ENCODE results near the gene ATXN7L1.

DNA sequence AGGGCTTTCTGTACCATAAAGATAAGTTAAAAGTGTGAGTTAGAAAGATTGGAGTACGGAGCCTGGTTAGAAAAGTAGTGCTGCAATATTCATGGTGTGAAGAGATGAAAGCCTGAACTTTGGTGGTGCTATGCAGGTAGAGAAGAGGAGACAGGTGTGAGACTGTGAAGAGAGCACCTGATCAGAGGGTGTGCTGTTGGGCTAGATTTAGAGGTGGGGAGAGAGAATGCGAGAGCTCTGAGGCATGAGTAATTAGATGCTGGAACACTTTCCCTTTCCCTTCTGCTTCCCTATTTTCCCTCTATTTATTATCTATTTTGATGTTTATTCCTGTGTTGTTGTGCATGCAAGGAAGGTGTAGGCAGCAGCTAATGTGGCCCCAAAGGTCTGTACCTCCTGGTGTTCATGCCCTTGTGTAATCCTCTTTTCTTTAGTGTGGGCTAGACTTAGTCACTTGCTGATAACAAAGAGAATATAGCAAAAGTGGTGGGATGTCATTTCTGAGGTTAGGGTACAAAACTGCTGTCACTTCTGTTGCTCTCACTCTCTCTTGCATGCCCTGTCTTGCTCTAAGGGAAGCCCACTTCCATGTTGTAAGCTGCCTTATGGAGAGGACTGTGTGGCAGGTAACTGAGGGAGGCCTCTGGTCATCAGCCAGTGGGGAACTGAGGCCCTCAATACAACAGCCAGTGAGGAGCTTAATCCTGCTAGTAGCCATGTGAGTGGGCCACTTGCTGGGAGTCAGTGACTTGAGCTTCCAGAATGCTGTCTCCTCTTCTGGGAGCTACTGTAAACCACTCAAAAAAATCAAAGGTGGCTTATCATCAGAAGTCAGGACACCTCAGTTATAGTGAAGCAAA lies 2.6 kb upstream of the ATXN7L1 start:
- TF ChIP-seq TAF1 (IDR thresholded peaks at IDR 0.05; ENCODE audit: borderline replicate concordance, low read depth, low read length) (no peak), POLR2AphosphoS5 (IDR thresholded peaks at IDR 0.05; ENCODE audit: low read depth, low read length) (no peak), POLR2A (IDR thresholded peaks at IDR 0.05; ENCODE audit: low read depth, low read length) (no peak)
